ENCODE data around the gene TMF1. TPM values are rescaled to one million over a fixed set of nuclear protein-coding genes. Genes with fewer than 3 reads are reported as not detected.

TMF1 gene
- total and polyA plus RNA-seq, 2 experiments from 2014 or later, result 15.8 to 21.3 TPM

GRCh38 chr3:68973639-68974038 is 78.5 kb downstream of the TMF1 start:
- H3K27ac ChIP-seq (ENCODE audit: low read depth), result no peak overlapping the region
- Mint-ChIP-seq H3K4me1 (peaks cover 12% of the 10 kb centered on the region), H3K36me3 (ENCODE audit: low read depth) (peaks cover 15% of the 10 kb centered on the region), H3K9me3 (no peaks in the 10 kb centered on the region), H3K27me3 (ENCODE audit: insufficient read depth, low read depth, poor library complexity) (no peaks in the 10 kb centered on the region), H3K27ac (no peak overlapping the region), H3K4me3 (no peak overlapping the region)
- H3K27me3 ChIP-seq (ENCODE audit: insufficient read depth), result no peaks in the 10 kb centered on the region
- H3K36me3 ChIP-seq (ENCODE audit: insufficient read depth), result 0 out of 2 replicates have a peak, but pooled peaks cover 14% of the 10 kb centered on the region
- no peaks in the 10 kb centered on the region for H3F3A ChIP-seq (replicated peaks; ENCODE audit: low read depth)
- H3K79me2 ChIP-seq (replicated peaks; ENCODE audit: insufficient read depth), result no peaks in the 10 kb centered on the region
- no peak overlapping the region for H3K4me3 ChIP-seq
- H3K9me2 ChIP-seq (ENCODE audit: insufficient read depth), result no peaks in the 10 kb centered on the region
- DNase-seq (ENCODE audit: low spot score) (peak; percentile 39), ATAC-seq (peak; percentile 25; the same call in 1 of the 3 replicates)
- no peak for TF ChIP-seq CREB1 (CRISPR knock-in tag; IDR thresholded peaks at IDR 0.05; ENCODE audit: low read depth)
- peak; percentile 24 to 38; a peak in 1 of 4 replicates for TF ChIP-seq CTCF (conservative IDR thresholded peaks at IDR 0.05; ENCODE audit: low read depth in 2 of 2)
- H4K20me1 ChIP-seq (replicated peaks; ENCODE audit: insufficient read depth), result no peaks in the 10 kb centered on the region
- H2AFZ ChIP-seq, result no peak overlapping the region
- H3K4me2 ChIP-seq, result no peak overlapping the region
- no peaks in the 10 kb centered on the region for H3K4me1 ChIP-seq (ENCODE audit: insufficient read depth)

GRCh38 chr3:68972358-68972979 is 79.7 kb downstream of the TMF1 start:
- no peak overlapping the region for H2AFZ ChIP-seq
- no peak overlapping the region for H3K27ac ChIP-seq (ENCODE audit: low read depth)
- H3K27me3 Mint-ChIP-seq (ENCODE audit: insufficient read depth, low read depth, poor library complexity), result peaks cover 1% of the 10 kb centered on the region

More at GRCh38 chr3:68972358-68972979, 79.7 kb downstream of the TMF1 start:
- ATAC-seq (peak; percentile 99), DNase-seq (ENCODE audit: low spot score) (peak; percentile 94)
- peaks cover 12% of the 10 kb centered on the region for H3K4me1 Mint-ChIP-seq
- Histone ChIP-seq H3F3A (replicated peaks; ENCODE audit: low read depth) (no peaks in the 10 kb centered on the region), H4K20me1 (replicated peaks; ENCODE audit: insufficient read depth) (no peaks in the 10 kb centered on the region), H3K27me3 (ENCODE audit: insufficient read depth) (no peaks in the 10 kb centered on the region), H3K9me2 (ENCODE audit: insufficient read depth) (no peaks in the 10 kb centered on the region), H3K4me2 (no peak overlapping the region), H3K4me1 (ENCODE audit: insufficient read depth) (no peaks in the 10 kb centered on the region), H3K36me3 (ENCODE audit: insufficient read depth) (0 out of 2 replicates have a peak, but pooled peaks cover 9% of the 10 kb centered on the region), H3K79me2 (replicated peaks; ENCODE audit: insufficient read depth) (no peaks in the 10 kb centered on the region), H3K4me3 (no peak overlapping the region)
- no peak overlapping the region for H3K27ac Mint-ChIP-seq
- no peaks in the 10 kb centered on the region for H3K9me3 Mint-ChIP-seq
- no peak for TF ChIP-seq ZNF462 (CRISPR knock-in tag; IDR thresholded peaks at IDR 0.05)
- TF ChIP-seq CREB1 (CRISPR knock-in tag; IDR thresholded peaks at IDR 0.05; ENCODE audit: low read depth), result no peak
- no peak for TF ChIP-seq POLR2AphosphoS5 (IDR thresholded peaks at IDR 0.05; ENCODE audit: low read depth)
- no peak for TF ChIP-seq EZH2phosphoT487 (IDR thresholded peaks at IDR 0.05; ENCODE audit: unreplicated experiment)
- TF ChIP-seq CTCF (conservative IDR thresholded peaks at IDR 0.05; ENCODE audit: low read depth in 2 of 2), result peak; percentile 93 to 100
- peaks cover 7% of the 10 kb centered on the region for H3K36me3 Mint-ChIP-seq (ENCODE audit: low read depth)
- H3K4me3 Mint-ChIP-seq, result no peak overlapping the region

All from GM23338 (cell line).